Upper lobe of left lung (tissue), 6 donors: Measurements from ENCODE around the gene ZNF846. TPM values are rescaled to one million over a fixed set of nuclear protein-coding genes. Genes with fewer than 3 reads are reported as not detected.
A peak's percentile ranks its signal among the peaks of the same experiment; 100 is the strongest.

Source experiments
- ATAC-seq, 2 donors: fragments of 200-7000 bp; cut with Tn5 transposase; one replicate each; pipeline ENCODE4 v1.9.1; 2022; ENCODE audit warnings: mild to moderate bottlenecking in 2 of 2, moderate library complexity in 2 of 2; ENCODE audit not compliant: low FRiP score in 2 of 2
- DNase-seq, 2 donors: peaks; one replicate each; pipeline ENCODE4 v3.0.0-alpha.2; 2019 to 2020
- H3K27ac ChIP-seq, 4 donors: fragments of 200-600 bp; sonication (generic); one replicate each; pipeline ENCODE4 v1.5.1; 2016 to 2019
- H3K27me3 ChIP-seq, 4 donors: fragments of 200-600 bp; sonication (generic); one replicate each; pipeline ENCODE4 v1.5.1; 2017 to 2019
- H3K36me3 ChIP-seq, 4 donors: fragments of 200-600 bp; sonication (generic); one replicate each; pipeline ENCODE4 v1.5.1; 2016 to 2019
- H3K4me1 ChIP-seq, 4 donors: fragments of 200-600 bp; sonication (generic); one replicate each; pipeline ENCODE4 v1.5.1; 2018 to 2019
- H3K4me3 ChIP-seq, 4 donors: fragments of 200-600 bp; sonication (generic); one replicate each; pipeline ENCODE4 v1.5.1; 2017 to 2019; ENCODE audit warnings: mild to moderate bottlenecking in 2 of 4, moderate library complexity in 1 of 4
- H3K9me3 ChIP-seq, 4 donors: fragments of 200-600 bp; sonication (generic); one replicate each; pipeline ENCODE4 v1.5.1; 2018 to 2019
- EP300 ChIP-seq, 4 donors: sonication (generic); formaldehyde crosslinking; IDR thresholded peaks; one replicate each; pipeline ENCODE4 v1.5.1; 2017; ENCODE audit warnings: antibody characterized with exemption in 4 of 4, control low read depth in 2 of 4
- POLR2A ChIP-seq, 4 donors: fragments of 450-650 bp; IDR thresholded peaks; one replicate each; pipeline ENCODE4 v1.5.1; 2016 to 2017; ENCODE audit warnings: antibody characterized with exemption in 4 of 4, mild to moderate bottlenecking in 2 of 4
- POLR2AphosphoS5 ChIP-seq, 2 donors: sonication (generic); formaldehyde crosslinking; IDR thresholded peaks; one replicate each; pipeline ENCODE4 v1.5.1; 2017; ENCODE audit warnings: antibody characterized with exemption in 2 of 2
- WGBS, 2 donors: methylation state at CpG; one replicate each; pipeline ENCODE4 v1.1.5; 2017 to 2018; 5-methylcytosine and 5-hydroxymethylcytosine counted together
- total RNA-seq, 6 donors: library from RNA; depleted of rRNA in 4 of 6; stranded (reverse); fragments of >200 nt in 4 of 6; gene quantifications; one replicate each; pipeline versions ENCODE4 v1.1.0 to v1.2.1, GENCODE V29; 2016 to 2021
- TF ChIP-seq, protein P1 (sequence below), 6 experiments: fragments of 450-650 bp in 4 of 6; fragments of 200-600 bp in 2 of 6; sonication (generic) in 2 of 6; IDR thresholded peaks; one replicate each; pipeline ENCODE4 v1.5.1; 2016 to 2019; ENCODE audit warnings: antibody characterized with exemption in 6 of 6
- donor health status: DM: no; HTN: no; CAD: no; lungs with moderate emphysema.
- donor health status: DM: no; HTN: yes; CAD: no; lungs with severe emphysema.

Gene ZNF846
- 10 to 100 TPM in 5 of 6 donors, 1 to 10 TPM in 1; 5.6 to 36.7 (median 15.0) TPM for total RNA-seq

DNA sequence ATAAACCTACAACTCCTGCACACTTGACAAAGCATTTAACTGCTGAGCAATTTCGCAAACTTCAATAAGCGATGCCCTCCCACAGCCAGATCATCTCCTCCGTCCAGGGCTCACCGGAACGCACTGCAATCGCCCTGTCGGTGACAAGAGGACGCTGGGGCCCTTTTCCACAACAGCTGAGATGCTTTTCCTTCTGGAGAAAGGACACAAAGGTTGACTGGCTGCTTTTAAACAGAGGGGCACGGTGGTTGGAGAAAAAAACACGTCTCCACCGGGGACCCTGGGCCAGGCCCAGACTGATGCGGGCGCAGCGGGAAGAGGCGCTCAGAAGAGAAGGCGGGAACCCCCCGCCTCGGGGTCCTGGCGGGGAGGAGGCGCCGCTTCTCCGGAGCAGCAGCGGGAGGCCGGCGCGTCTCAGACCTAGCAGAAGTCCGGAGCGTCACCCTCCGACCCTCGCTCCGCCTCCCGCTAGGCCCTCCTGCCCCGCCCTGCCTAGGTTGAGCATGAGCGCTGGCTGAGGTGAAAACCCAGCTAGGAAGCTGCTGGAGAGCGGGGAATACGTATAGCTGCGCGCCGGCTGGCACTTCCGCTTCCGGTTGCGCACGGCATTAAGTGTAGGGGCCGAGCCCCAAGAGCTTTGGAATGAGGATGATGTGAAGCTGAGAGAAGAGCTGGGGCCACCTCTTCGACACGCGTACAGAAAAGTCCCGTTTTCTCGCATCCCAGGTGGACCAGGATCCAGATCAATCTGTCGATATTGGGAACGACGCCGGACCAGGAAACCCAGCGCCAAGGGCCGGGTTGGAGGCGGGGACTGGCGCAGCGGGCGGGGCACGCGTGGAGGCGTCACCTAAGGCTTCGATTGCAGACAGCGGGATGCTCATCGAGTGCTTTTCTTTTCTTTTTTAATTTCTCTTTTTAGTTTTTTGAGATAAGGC lies at the start of gene ZNF846:
Gene ZNF846 (minus strand): TSS at position 564 of the 938 bp plus-strand sequence. CDS start 3,788 bp downstream, outside the sequence.
- Histone ChIP-seq H3K36me3 (peaks cover 0 to 14% (median 0%) of the 10 kb centered on the region in 4 donors), H3K27me3 (no peaks in the 10 kb centered on the region), H3K27ac (peak within 1 kb of the TSS; percentile 92 to 95 (median 94)), H3K4me1 (peaks cover 10 to 17% (median 14%) of the 10 kb centered on the region in 4 donors), H3K4me3 (peak within 1 kb of the TSS; percentile 38 to 79 (median 70)), H3K9me3 (peaks cover 0 to 16% (median 1%) of the 10 kb centered on the region in 4 donors)
- TF ChIP-seq POLR2AphosphoS5 (IDR thresholded peaks at IDR 0.05) (peak; percentile 87 to 91), POLR2A (IDR thresholded peaks at IDR 0.05) (peak in 2 of 4 donors; percentile 60 to 85), EP300 (IDR thresholded peaks at IDR 0.05) (peak in 1 of 4 donors; percentile 35)
- TF ChIP-seq, protein P1, sequence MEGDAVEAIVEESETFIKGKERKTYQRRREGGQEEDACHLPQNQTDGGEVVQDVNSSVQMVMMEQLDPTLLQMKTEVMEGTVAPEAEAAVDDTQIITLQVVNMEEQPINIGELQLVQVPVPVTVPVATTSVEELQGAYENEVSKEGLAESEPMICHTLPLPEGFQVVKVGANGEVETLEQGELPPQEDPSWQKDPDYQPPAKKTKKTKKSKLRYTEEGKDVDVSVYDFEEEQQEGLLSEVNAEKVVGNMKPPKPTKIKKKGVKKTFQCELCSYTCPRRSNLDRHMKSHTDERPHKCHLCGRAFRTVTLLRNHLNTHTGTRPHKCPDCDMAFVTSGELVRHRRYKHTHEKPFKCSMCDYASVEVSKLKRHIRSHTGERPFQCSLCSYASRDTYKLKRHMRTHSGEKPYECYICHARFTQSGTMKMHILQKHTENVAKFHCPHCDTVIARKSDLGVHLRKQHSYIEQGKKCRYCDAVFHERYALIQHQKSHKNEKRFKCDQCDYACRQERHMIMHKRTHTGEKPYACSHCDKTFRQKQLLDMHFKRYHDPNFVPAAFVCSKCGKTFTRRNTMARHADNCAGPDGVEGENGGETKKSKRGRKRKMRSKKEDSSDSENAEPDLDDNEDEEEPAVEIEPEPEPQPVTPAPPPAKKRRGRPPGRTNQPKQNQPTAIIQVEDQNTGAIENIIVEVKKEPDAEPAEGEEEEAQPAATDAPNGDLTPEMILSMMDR (IDR thresholded peaks at IDR 0.05), result peak in 1 of 6 experiments; percentile 5
- WGBS, 2 donors, result 0% methylated on average over 29 to 65 of the region's 65 CpGs
- peak; percentile 99 to 100 for ATAC-seq
- DNase-seq, result peak; percentile 96 to 99

DNA sequence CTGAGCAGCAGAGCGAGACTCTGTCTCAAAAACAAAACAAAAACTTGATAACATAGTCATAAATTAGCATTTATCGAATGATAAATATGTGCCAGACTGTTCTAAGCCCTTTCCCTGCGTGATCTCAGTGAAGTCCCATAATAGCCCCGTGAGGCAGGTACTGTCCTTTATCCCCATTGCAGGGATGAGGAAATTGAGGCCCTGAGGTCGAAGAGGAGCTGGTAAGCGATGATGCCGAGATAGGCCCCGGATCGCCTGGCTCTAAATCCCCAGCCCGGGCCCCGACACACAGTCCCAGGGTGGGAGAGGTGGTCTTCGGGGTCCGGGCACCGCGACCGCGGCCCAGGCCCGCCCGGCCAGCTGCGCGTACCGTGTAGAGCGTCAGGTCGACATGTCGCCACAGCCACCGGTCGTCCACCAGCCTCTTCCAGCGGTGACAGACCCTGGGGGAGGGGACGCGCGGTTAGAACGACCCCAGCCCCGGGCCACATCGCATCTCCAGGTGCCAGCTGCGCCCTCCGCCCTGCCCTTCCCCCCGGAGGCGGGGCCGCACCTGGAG lies 49.7 kb upstream of the ZNF846 start:
- Histone ChIP-seq H3K4me3 (peak overlapping the region; percentile 56 to 98 (median 88)), H3K9me3 (no peaks in the 10 kb centered on the region), H3K36me3 (peaks cover 0 to 11% (median 8%) of the 10 kb centered on the region in 4 donors), H3K4me1 (peaks cover 12 to 25% (median 18%) of the 10 kb centered on the region in 4 donors), H3K27me3 (no peaks in the 10 kb centered on the region), H3K27ac (peak overlapping the region; percentile 92 to 99 (median 96))
- 6 to 15% methylated on average over 11 to 24 of the region's 39 CpGs for WGBS, 2 donors
- ATAC-seq (no peak), DNase-seq (no peak)
- TF ChIP-seq, protein P1 (IDR thresholded peaks at IDR 0.05), result no peak
- TF ChIP-seq POLR2A (IDR thresholded peaks at IDR 0.05) (no peak), EP300 (IDR thresholded peaks at IDR 0.05) (no peak), POLR2AphosphoS5 (IDR thresholded peaks at IDR 0.05) (no peak)

DNA sequence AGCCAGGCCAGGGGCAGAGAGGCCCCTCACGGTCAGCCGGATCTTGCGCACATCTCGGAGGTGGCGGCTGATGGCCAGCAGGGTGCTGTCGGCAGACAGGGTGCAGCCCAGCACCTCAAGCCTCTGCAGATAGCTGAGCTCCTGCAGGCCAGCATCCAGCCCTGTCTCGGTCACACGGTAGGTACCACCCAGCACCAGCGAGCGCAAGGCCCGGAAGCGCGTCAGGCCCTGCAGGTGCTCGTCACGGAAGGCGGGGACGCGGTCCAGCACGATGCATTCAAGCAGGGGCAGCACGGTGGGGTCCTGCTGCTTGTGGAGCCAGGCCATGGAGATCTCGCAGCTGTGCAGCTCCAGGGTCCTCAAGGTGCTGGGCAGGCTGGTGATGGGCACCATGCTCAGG lies 42.6 kb upstream of the ZNF846 start:
- Histone ChIP-seq H3K4me3 (no peak overlapping the region), H3K36me3 (peaks cover 20 to 66% (median 56%) of the 10 kb centered on the region in 4 donors), H3K27ac (no peak overlapping the region), H3K4me1 (no peaks in the 10 kb centered on the region), H3K27me3 (no peaks in the 10 kb centered on the region), H3K9me3 (no peaks in the 10 kb centered on the region)
- peak in 1 of 2 donors; percentile 32 for ATAC-seq
- 94 to 98% methylated on average over 7 to 20 of the region's 21 CpGs for WGBS, 2 donors
- DNase-seq, result peak in 1 of 2 donors; percentile 69
- no peak for TF ChIP-seq POLR2AphosphoS5 (IDR thresholded peaks at IDR 0.05)
- TF ChIP-seq, protein P1 (IDR thresholded peaks at IDR 0.05), result no peak
- TF ChIP-seq POLR2A (IDR thresholded peaks at IDR 0.05), result no peak

DNA sequence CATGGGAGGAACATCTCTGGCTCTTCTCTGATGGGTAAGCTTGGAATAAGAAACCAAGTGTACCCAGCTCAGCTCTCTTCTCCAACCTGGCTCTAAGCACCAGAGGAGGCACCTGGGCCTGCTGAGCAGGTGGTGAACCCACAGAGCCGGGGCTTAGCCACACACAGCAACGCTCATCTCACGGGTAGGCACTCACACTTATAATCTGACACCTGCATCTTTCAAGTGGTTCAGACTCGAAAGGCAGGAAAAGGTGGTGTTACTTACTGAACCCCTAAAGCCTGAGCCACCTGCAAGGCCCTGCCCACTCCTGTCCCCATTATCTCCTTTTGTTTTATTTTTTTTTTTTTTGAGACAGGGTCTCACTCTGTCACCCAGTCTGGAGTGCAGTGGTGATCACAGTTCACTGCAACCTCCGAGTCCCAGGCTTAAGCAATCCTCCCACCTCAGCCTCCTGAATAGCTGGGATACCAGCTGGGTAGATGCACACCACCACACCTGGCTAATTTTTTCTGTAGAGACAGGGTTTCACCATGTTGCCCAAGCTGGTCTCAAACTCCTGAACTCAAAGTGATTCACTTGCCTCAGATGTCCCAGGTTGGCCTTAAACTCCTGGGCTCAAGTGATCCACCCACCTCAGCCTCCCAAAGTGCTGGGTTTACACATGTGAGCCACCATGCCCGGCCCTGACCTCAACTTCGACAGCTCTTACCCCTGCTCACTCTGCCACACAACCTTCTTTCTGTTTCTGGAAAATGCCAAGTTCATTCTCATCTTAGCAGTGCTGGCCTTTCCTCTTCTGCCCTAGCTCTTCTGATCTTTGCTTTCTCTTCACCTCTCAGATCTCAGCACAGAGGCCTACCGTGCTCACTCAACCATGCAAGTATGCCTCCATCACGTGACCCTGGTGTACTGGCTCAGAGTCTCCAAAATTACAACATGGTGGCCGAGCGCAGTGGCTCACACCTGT lies 40.6 kb upstream of the ZNF846 start:
- peaks cover 20 to 67% (median 56%) of the 10 kb centered on the region in 4 donors for H3K36me3 ChIP-seq
- H3K9me3 ChIP-seq, result no peaks in the 10 kb centered on the region
- no peak overlapping the region for H3K27ac ChIP-seq
- TF ChIP-seq EP300 (IDR thresholded peaks at IDR 0.05) (no peak), POLR2AphosphoS5 (IDR thresholded peaks at IDR 0.05) (no peak), POLR2A (IDR thresholded peaks at IDR 0.05) (no peak)
- TF ChIP-seq, protein P1 (IDR thresholded peaks at IDR 0.05), result no peak
- no peak for DNase-seq
- no peaks in the 10 kb centered on the region for H3K4me1 ChIP-seq
- no peaks in the 10 kb centered on the region for H3K27me3 ChIP-seq
- H3K4me3 ChIP-seq, result no peak overlapping the region
- WGBS, 2 donors, result 89 to 92% methylated on average over 10 to 11 of the region's 11 CpGs
- no peak for ATAC-seq
